ENCODE data around the gene ZNF727.
"Not testable (repeated sequence)": the region's sequence is repeated elsewhere in the genome, so short reads cannot be mapped to it uniquely, and the experiment has no call there.

ZNF727 gene

GRCh38 chr7:64045301-64046040, at the start of gene ZNF727:
ZNF727 (plus strand) TSS chr7:64045434; CDS start chr7:64045622, 188 bp downstream.
- no peak for DNase-seq (ENCODE audit: low spot score)

GRCh38 chr7:63998549-63998948, 46.7 kb upstream of the ZNF727 start, which contains the start of gene ZNF722:
ZNF722 (plus strand) TSS chr7:63998849; CDS start chr7:63998962, 113 bp downstream.
- DNase-seq (ENCODE audit: low spot score): no peak

GRCh38 chr7:64015496-64015895, 29.7 kb upstream of the ZNF727 start:
- not testable (repeated sequence) for DNase-seq (ENCODE audit: low spot score)

GRCh38 chr7:64035388-64035787, 9.8 kb upstream of the ZNF727 start:
- DNase-seq (ENCODE audit: low spot score): no peak

DNA sequence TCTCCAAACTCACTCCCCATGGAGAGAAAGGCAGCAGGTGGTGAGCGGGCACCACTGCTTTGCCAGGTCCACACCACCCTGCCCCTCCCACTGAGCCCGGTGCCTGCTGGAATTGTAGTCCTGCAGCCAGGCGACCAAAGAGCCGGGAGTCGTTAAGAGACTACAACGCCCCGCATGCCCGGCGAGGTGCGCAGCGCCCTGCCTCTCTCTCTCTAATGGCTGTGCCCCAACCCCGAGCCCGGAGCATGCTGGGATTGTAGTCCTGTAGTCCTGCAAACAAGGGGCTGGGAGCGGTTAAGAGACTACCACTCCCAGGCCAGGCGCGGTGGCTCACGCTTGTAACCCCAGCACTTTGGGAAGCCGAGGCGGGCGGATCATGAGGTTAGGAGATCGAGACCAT, 8.1 kb upstream of the ZNF727 start:
- no peak for DNase-seq (ENCODE audit: low spot score)

DNA sequence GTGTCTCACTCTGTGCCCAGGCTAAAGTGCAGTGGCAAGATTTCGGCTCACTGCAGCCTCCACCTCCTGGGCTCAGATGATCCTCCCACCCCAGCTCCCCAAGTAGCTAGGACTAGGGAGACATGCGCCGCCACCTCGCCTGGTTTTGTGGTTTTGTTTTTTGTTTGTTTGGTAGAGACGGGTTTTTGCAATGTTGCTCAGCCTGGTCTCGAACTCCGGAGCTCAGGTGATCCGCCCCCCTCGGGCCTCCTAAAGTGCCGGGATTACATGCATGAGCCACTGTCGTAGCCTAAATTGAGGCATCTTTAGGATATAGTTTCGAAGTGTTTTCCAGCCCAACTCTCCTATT, 781 bp downstream of the ZNF727 start:
- DNase-seq (ENCODE audit: low spot score): no peak

- DNase-seq (ENCODE audit: low spot score): not testable (repeated sequence)
These were observed 32.8 kb downstream of the ZNF727 start for GRCh38 chr7:64077837-64078698.

GRCh38 chr7:64078699-64078994, 33.4 kb downstream of the ZNF727 start:
- DNase-seq (ENCODE audit: low spot score): no peak

- DNase-seq (ENCODE audit: low spot score): no peak
These were observed 42.3 kb downstream of the ZNF727 start for GRCh38 chr7:64087501-64087900.

- not testable (repeated sequence) for DNase-seq (ENCODE audit: low spot score)
These were observed 43.6 kb downstream of the ZNF727 start for GRCh38 chr7:64088863-64089262.

Data from LoVo (cell line).